H7 (cell line): ENCODE data around the gene HSBP1L1. TPM values are rescaled to one million over a fixed set of nuclear protein-coding genes. Genes with fewer than 3 reads are reported as not detected.

Source experiments
- DNase-seq: peaks from one replicate; pipeline ENCODE4 v3.0.0; 2012
- H3K27me3 ChIP-seq: 2 replicates; pipeline ENCODE4 v1.6.0; 2011; ENCODE audit warnings: mild to moderate bottlenecking, low read length; ENCODE audit not compliant: control insufficient read depth, insufficient read depth
- H3K36me3 ChIP-seq: replicated peaks from 2 replicates; pipeline ENCODE4 v1.5.1; 2011; ENCODE audit warnings: low read length; ENCODE audit not compliant: control insufficient read depth, insufficient read depth
- H3K4me3 ChIP-seq: 2 replicates; pipeline ENCODE4 v1.5.1; 2011; ENCODE audit warnings: low read depth, mild to moderate bottlenecking, control low read depth, low read length, moderate library complexity; ENCODE audit not compliant: insufficient read depth
- total RNA-seq: library from RNA; depleted of rRNA; stranded (reverse); fragments of >200 nt; shearing (Covaris generic); gene quantifications from 2 replicates; pipeline ENCODE4 v1.2.3, GENCODE V29; 2014

HSBP1L1 gene
- total RNA-seq, 1 experiment from 2014 or later, result 2.8 TPM

GRCh38 chr18:79924814-79925731, 39.4 kb upstream of the HSBP1L1 start:
- peak; percentile 67 for DNase-seq
- H3K36me3 ChIP-seq, result no peaks in the 10 kb centered on the region; the same call in 1 of the 2 replicates
- H3K27me3 ChIP-seq, result no peaks in the 10 kb centered on the region
- H3K4me3 ChIP-seq, result no peak overlapping the region

- H3K4me3 ChIP-seq, result no peak overlapping the region
- no peaks in the 10 kb centered on the region; the same call in 1 of the 2 replicates for H3K36me3 ChIP-seq
- no peaks in the 10 kb centered on the region for H3K27me3 ChIP-seq
- DNase-seq, result no peak
Observed at GRCh38 chr18:79926306-79926705, 38.1 kb upstream of the HSBP1L1 start.

GRCh38 chr18:79926715-79927606, 37.5 kb upstream of the HSBP1L1 start:
- Histone ChIP-seq H3K27me3 (no peaks in the 10 kb centered on the region), H3K36me3 (no peaks in the 10 kb centered on the region; the same call in 1 of the 2 replicates), H3K4me3 (no peak overlapping the region)
- DNase-seq, result no peak

- H3K27me3 ChIP-seq, result no peaks in the 10 kb centered on the region
- no peaks in the 10 kb centered on the region; the same call in 1 of the 2 replicates for H3K36me3 ChIP-seq
- DNase-seq, result no peak
- no peak overlapping the region for H3K4me3 ChIP-seq
Observed at GRCh38 chr18:79927607-79928562, 36.6 kb upstream of the HSBP1L1 start.

GRCh38 chr18:79928563-79928960, 35.9 kb upstream of the HSBP1L1 start:
- Histone ChIP-seq H3K4me3 (no peak overlapping the region), H3K36me3 (no peaks in the 10 kb centered on the region; the same call in 1 of the 2 replicates), H3K27me3 (no peaks in the 10 kb centered on the region)
- no peak for DNase-seq

GRCh38 chr18:79930020-79930642, 34.3 kb upstream of the HSBP1L1 start:
- H3K4me3 ChIP-seq, result no peak overlapping the region
- H3K27me3 ChIP-seq, result no peaks in the 10 kb centered on the region
- H3K36me3 ChIP-seq, result no peaks in the 10 kb centered on the region; the same call in 1 of the 2 replicates
- DNase-seq, result no peak

GRCh38 chr18:79931475-79931874, 33.0 kb upstream of the HSBP1L1 start:
- Histone ChIP-seq H3K36me3 (no peaks in the 10 kb centered on the region; the same call in 1 of the 2 replicates), H3K27me3 (no peaks in the 10 kb centered on the region), H3K4me3 (no peak overlapping the region)
- no peak for DNase-seq

- Histone ChIP-seq H3K36me3 (no peaks in the 10 kb centered on the region; the same call in 1 of the 2 replicates), H3K4me3 (no peak overlapping the region), H3K27me3 (no peaks in the 10 kb centered on the region)
- DNase-seq, result no peak
Observed at GRCh38 chr18:79932907-79933306, 31.5 kb upstream of the HSBP1L1 start.

- no peaks in the 10 kb centered on the region for H3K27me3 ChIP-seq
- no peak overlapping the region for H3K4me3 ChIP-seq
- H3K36me3 ChIP-seq, result no peaks in the 10 kb centered on the region; the same call in 1 of the 2 replicates
- DNase-seq, result peak; percentile 78
Observed at GRCh38 chr18:79933765-79934164, 30.7 kb upstream of the HSBP1L1 start.

- no peak for DNase-seq
- Histone ChIP-seq H3K4me3 (no peak overlapping the region), H3K27me3 (no peaks in the 10 kb centered on the region), H3K36me3 (no peaks in the 10 kb centered on the region; the same call in 1 of the 2 replicates)
Observed at GRCh38 chr18:79934311-79935097, 29.9 kb upstream of the HSBP1L1 start.

- H3K27me3 ChIP-seq, result no peaks in the 10 kb centered on the region
- DNase-seq, result no peak
- no peaks in the 10 kb centered on the region for H3K36me3 ChIP-seq
- no peak overlapping the region for H3K4me3 ChIP-seq
Observed at GRCh38 chr18:79935098-79935480, 29.4 kb upstream of the HSBP1L1 start.

- Histone ChIP-seq H3K27me3 (no peaks in the 10 kb centered on the region), H3K36me3 (no peaks in the 10 kb centered on the region), H3K4me3 (no peak overlapping the region)
- DNase-seq, result no peak
Observed at GRCh38 chr18:79935499-79935898, 28.9 kb upstream of the HSBP1L1 start.

- Histone ChIP-seq H3K27me3 (no peaks in the 10 kb centered on the region), H3K4me3 (no peak overlapping the region), H3K36me3 (no peaks in the 10 kb centered on the region)
- no peak for DNase-seq
Observed at GRCh38 chr18:79935925-79936324, 28.5 kb upstream of the HSBP1L1 start.
